Glomerular visceral epithelial cell (primary cell): ENCODE data around the gene MACROH2A2.
"Not testable (repeated sequence)": the region's sequence is repeated elsewhere in the genome, so short reads cannot be mapped to it uniquely, and the experiment has no call there.

Source experiments
- DNase-seq: peaks from one replicate; pipeline ENCODE4 v3.0.0-alpha.2; 2016; ENCODE audit errors: extremely low spot score

MACROH2A2 gene

GRCh38 chr10:70158113-70158512 is 105.5 kb downstream of the MACROH2A2 start:
- DNase-seq, result no peak

DNA sequence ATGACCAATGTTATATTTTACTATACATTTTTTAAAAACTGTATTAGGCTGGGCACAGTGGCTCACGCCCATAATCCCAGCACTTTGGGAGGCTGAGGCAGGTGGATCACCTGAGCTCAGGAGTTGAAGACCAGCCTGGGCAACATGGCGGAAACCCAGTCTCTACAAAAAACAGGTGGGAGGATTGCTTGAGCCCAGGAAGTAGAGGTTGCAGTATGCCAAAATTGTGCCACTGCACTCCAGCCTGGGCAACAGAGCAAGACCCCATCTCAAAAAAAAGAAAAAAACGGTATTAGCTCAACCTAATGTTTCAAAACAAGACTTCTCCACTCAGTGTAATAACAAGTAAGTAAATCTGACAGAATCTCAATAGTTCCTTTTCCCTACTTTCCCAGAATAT is 106.7 kb downstream of the MACROH2A2 start:
- not testable (repeated sequence) for DNase-seq

- DNase-seq, result no peak
Observed at GRCh38 chr10:70160798-70161197, 108.2 kb downstream of the MACROH2A2 start.
